ENCODE measurements around the gene FBXO17.
"Not testable (repeated sequence)": the region's sequence is repeated elsewhere in the genome, so short reads cannot be mapped to it uniquely, and the experiment has no call there.

Gene FBXO17

GRCh38 chr19:38945562-38946228 lies 29.8 kb downstream of the FBXO17 start:
- no peak for TF ChIP-seq CTCF (IDR thresholded peaks at IDR 0.05)
- Histone ChIP-seq H3K27me3 (no peaks in the 10 kb centered on the region), H3K9me3 (no peaks in the 10 kb centered on the region), H3K36me3 (peaks cover 10 to 35% (median 25%) of the 10 kb centered on the region in 3 donors), H3K4me1 (peaks cover 0 to 13% (median 11%) of the 10 kb centered on the region in 4 donors), H3K4me3 (no peak overlapping the region), H3K27ac (no peak overlapping the region)
- DNase-seq: no peak
- intact Hi-C loops (cut with DNase I; ENCODE audit: low total_unique reads): no loop called here

GRCh38 chr19:38944981-38945506 lies 30.5 kb downstream of the FBXO17 start:
- peaks cover 0 to 7% (median 6%) of the 10 kb centered on the region in 4 donors for H3K4me1 ChIP-seq
- no peak for DNase-seq

GRCh38 chr19:38942471-38943181 lies 32.9 kb downstream of the FBXO17 start:
- Histone ChIP-seq H3K4me1 (no peaks in the 10 kb centered on the region), H3K9me3 (no peaks in the 10 kb centered on the region), H3K27ac (no peak overlapping the region), H3K27me3 (no peaks in the 10 kb centered on the region), H3K36me3 (peaks cover 10 to 29% (median 25%) of the 10 kb centered on the region in 3 donors), H3K4me3 (no peak overlapping the region)
- intact Hi-C loops (cut with DNase I; ENCODE audit: low total_unique reads): no loop called here
- DNase-seq: no peak
- no peak for TF ChIP-seq CTCF (IDR thresholded peaks at IDR 0.05)

More at GRCh38 chr19:38944981-38945506, 30.5 kb downstream of the FBXO17 start:
- Histone ChIP-seq H3K36me3 (peaks cover 10 to 35% (median 25%) of the 10 kb centered on the region in 3 donors), H3K9me3 (no peaks in the 10 kb centered on the region), H3K4me3 (no peak overlapping the region), H3K27ac (no peak overlapping the region), H3K27me3 (no peaks in the 10 kb centered on the region)
- intact Hi-C loops (cut with DNase I; ENCODE audit: low total_unique reads): no loop called here
- no peak for TF ChIP-seq CTCF (IDR thresholded peaks at IDR 0.05)

- H3K9me3 ChIP-seq: no peaks in the 10 kb centered on the region
- no peak for DNase-seq
- H3K27ac ChIP-seq: no peak overlapping the region
- intact Hi-C loops (cut with DNase I; ENCODE audit: low total_unique reads): no loop called here
- no peaks in the 10 kb centered on the region for H3K4me1 ChIP-seq
- H3K27me3 ChIP-seq: no peaks in the 10 kb centered on the region
- H3K4me3 ChIP-seq: no peak overlapping the region
- H3K36me3 ChIP-seq: peaks cover 10 to 26% (median 24%) of the 10 kb centered on the region in 3 donors
- TF ChIP-seq CTCF (IDR thresholded peaks at IDR 0.05): no peak
These were observed 33.6 kb downstream of the FBXO17 start for GRCh38 chr19:38941979-38942378.

- intact Hi-C loops (cut with DNase I; ENCODE audit: low total_unique reads); H3K27ac ChIP-seq; H3K9me3 ChIP-seq; H3K4me1 ChIP-seq; H3K27me3 ChIP-seq; H3K4me3 ChIP-seq; DNase-seq: not testable (repeated sequence)
- H3K36me3 ChIP-seq: peaks cover 7 to 21% (median 18%) of the 10 kb centered on the region in 3 donors
These were observed 34.1 kb downstream of the FBXO17 start for GRCh38 chr19:38941466-38941865.

GRCh38 chr19:38939957-38940356 lies 35.6 kb downstream of the FBXO17 start:
- H3K4me3 ChIP-seq: no peak overlapping the region
- peaks cover 0 to 12% (median 8%) of the 10 kb centered on the region in 3 donors for H3K36me3 ChIP-seq
- no peak for DNase-seq
- no peaks in the 10 kb centered on the region for H3K4me1 ChIP-seq
- no peaks in the 10 kb centered on the region for H3K9me3 ChIP-seq
- no peak overlapping the region for H3K27ac ChIP-seq
- H3K27me3 ChIP-seq: no peaks in the 10 kb centered on the region
- intact Hi-C loops (cut with DNase I; ENCODE audit: low total_unique reads): no loop called here
- TF ChIP-seq CTCF (IDR thresholded peaks at IDR 0.05): no peak

All from tibial artery (tissue), 4 donors.